Mammary microvascular endothelial cell (primary cell): ENCODE results near the gene PPP1R17. TPM values are rescaled to one million over a fixed set of nuclear protein-coding genes. Genes with fewer than 3 reads are reported as not detected.

Experiments used
- total RNA-seq: library from RNA; depleted of rRNA; stranded (reverse); fragments of >200 nt; gene quantifications from 2 replicates; pipeline ENCODE4 v1.2.3, GENCODE V29; 2015

PPP1R17 gene
- total RNA-seq, result not detected in 2 replicates

GRCh38 chr7:31687024-31687748 lies at the start of gene PPP1R17:
TSS of gene PPP1R17 (plus strand) at chr7:31687215. CDS start at chr7:31692442, 5,227 bp downstream.

Other genes starting within 250 kb of the PPP1R17 start
- not detected in 2 replicates for gene ITPRID1, start 173.1 kb upstream of the PPP1R17 start, total RNA-seq